ENCODE data around the gene PMFBP1.

Gene PMFBP1

GRCh38 chr16:72073560-72074230, 98.3 kb downstream of the PMFBP1 start:
- in situ Hi-C loops (cut with HindIII; ENCODE audit: low sequenced_read_pairs) = no loop called here

- in situ Hi-C loops (cut with HindIII; ENCODE audit: low sequenced_read_pairs) = no loop called here
Observed at GRCh38 chr16:72072514-72073342, 99.2 kb downstream of the PMFBP1 start.
